ENCODE data around the gene CKB.

The CKB gene

GRCh38 chr14:103524002-103524935, 1.6 kb upstream of the CKB start:
- TF ChIP-seq, protein P1, sequence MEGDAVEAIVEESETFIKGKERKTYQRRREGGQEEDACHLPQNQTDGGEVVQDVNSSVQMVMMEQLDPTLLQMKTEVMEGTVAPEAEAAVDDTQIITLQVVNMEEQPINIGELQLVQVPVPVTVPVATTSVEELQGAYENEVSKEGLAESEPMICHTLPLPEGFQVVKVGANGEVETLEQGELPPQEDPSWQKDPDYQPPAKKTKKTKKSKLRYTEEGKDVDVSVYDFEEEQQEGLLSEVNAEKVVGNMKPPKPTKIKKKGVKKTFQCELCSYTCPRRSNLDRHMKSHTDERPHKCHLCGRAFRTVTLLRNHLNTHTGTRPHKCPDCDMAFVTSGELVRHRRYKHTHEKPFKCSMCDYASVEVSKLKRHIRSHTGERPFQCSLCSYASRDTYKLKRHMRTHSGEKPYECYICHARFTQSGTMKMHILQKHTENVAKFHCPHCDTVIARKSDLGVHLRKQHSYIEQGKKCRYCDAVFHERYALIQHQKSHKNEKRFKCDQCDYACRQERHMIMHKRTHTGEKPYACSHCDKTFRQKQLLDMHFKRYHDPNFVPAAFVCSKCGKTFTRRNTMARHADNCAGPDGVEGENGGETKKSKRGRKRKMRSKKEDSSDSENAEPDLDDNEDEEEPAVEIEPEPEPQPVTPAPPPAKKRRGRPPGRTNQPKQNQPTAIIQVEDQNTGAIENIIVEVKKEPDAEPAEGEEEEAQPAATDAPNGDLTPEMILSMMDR (conservative IDR thresholded peaks at IDR 0.05; ENCODE audit: control insufficient read depth, insufficient read depth, low read depth, low read length): no peak
- DNase-seq (ENCODE audit: low read depth): no peak
- no peak overlapping the region for H3K4me3 ChIP-seq (ENCODE audit: control insufficient read depth, low read depth, low read length)

GRCh38 chr14:103523575-103523954, 935 bp upstream of the CKB start:
- no peak for DNase-seq (ENCODE audit: low read depth)
- TF ChIP-seq, protein P1 (conservative IDR thresholded peaks at IDR 0.05; ENCODE audit: control insufficient read depth, insufficient read depth, low read depth, low read length): no peak
- H3K4me3 ChIP-seq (ENCODE audit: control insufficient read depth, low read depth, low read length): no peak overlapping the region

- peak overlapping the region; percentile 7 for H3K4me3 ChIP-seq (ENCODE audit: control insufficient read depth, low read depth, low read length)
- no peak for DNase-seq (ENCODE audit: low read depth)
- TF ChIP-seq, protein P1 (conservative IDR thresholded peaks at IDR 0.05; ENCODE audit: control insufficient read depth, insufficient read depth, low read depth, low read length): no peak
Measured at GRCh38 chr14:103521951-103522563, 573 bp downstream of the CKB start.

- DNase-seq (ENCODE audit: low read depth): no peak
- no peak overlapping the region for H3K4me3 ChIP-seq (ENCODE audit: control insufficient read depth, low read depth, low read length)
- TF ChIP-seq, protein P1 (conservative IDR thresholded peaks at IDR 0.05; ENCODE audit: control insufficient read depth, insufficient read depth, low read depth, low read length): no peak
Measured at GRCh38 chr14:103521438-103521950, 1.1 kb downstream of the CKB start.

GRCh38 chr14:103520657-103521437, 1.8 kb downstream of the CKB start:
- TF ChIP-seq, protein P1 (conservative IDR thresholded peaks at IDR 0.05; ENCODE audit: control insufficient read depth, insufficient read depth, low read depth, low read length): no peak
- peak; percentile 46 for DNase-seq (ENCODE audit: low read depth)
- peak overlapping the region; percentile 6 for H3K4me3 ChIP-seq (ENCODE audit: control insufficient read depth, low read depth, low read length)

DNA sequence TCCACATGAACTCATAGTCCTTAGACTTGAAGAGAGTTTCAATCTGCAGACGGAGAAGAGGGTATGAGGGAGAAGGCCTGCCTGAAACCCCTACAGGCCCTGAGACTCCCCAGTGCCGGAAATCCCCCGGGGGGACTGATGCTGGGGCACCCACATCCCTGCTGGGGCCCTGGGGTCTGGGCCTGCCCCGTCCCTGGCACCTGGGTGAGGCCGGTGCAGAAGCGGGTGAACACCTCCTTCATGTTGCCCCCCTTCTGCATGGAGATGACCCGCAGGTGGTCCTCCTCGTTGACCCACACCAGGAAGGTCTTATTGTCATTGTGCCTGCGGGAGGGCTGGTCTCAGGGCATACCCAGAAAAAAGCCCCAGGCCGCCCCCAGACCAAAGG, 2.4 kb downstream of the CKB start:
- no peak overlapping the region for H3K4me3 ChIP-seq (ENCODE audit: control insufficient read depth, low read depth, low read length)
- no peak for DNase-seq (ENCODE audit: low read depth)
- TF ChIP-seq, protein P1 (conservative IDR thresholded peaks at IDR 0.05; ENCODE audit: control insufficient read depth, insufficient read depth, low read depth, low read length): no peak
